ENCODE measurements around the gene UBE2I.

DNA sequence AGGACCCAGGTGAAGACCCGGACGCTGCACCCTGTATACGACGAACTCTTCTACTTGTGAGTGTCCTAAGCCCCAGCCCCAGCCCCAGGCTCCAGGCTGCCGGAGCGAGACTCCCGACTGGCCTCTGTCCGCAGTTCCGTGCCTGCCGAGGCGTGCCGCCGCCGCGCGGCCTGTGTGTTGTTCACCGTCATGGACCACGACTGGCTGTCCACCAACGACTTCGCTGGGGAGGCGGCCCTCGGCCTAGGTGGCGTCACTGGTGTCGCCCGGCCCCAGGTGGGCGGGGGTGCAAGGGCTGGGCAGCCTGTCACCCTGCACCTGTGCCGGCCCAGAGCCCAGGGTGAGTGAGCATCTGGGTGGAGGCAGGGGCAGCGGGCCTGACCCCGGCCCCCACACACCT, 38.5 kb downstream of the UBE2I start:
- TF ChIP-seq EZH2 (IDR thresholded peaks at IDR 0.05) (no peak), POLR2AphosphoS5 (IDR thresholded peaks at IDR 0.05; ENCODE audit: borderline replicate concordance, low read depth, low read length) (no peak), FOXP2 (optimal IDR thresholded peaks at IDR 0.05; ENCODE audit: control extremely low read depth, extremely low read length, insufficient read depth) (no peak)

Measured in SK-N-MC (cell line).